ENCODE results near the gene LCN10. TPM values are rescaled to one million over a fixed set of nuclear protein-coding genes. Genes with fewer than 3 reads are reported as not detected.

LCN10 gene
- total RNA-seq, 2 experiments from 2014 or later, result 2.6 to 3.2 TPM

GRCh38 chr9:136698635-136699246, 44.0 kb downstream of the LCN10 start:
- POLR2A ChIA-PET, result interaction anchor here (2.7 to 7.6 kb wide), 2 partner anchors 11 to 29 kb away, joined by 10 to 44 read pairs; partner anchors contain the start of gene AGPAT2
- DNase-seq, result no peak
- no peak for ATAC-seq
- CTCF ChIA-PET, result interaction anchor here (1.3 kb wide), 1 partner anchor 29 kb away, joined by 3 read pairs; no protein-coding TSS in a partner anchor
- Mint-ChIP-seq H3K4me1 (ENCODE audit: low read depth) (peaks cover 26% of the 10 kb centered on the region), H3K36me3 (ENCODE audit: low read depth) (no peaks in the 10 kb centered on the region), H3K27ac (no peak overlapping the region), H3K9me3 (no peaks in the 10 kb centered on the region), H3K4me3 (no peak overlapping the region), H3K27me3 (peaks cover 16% of the 10 kb centered on the region)
- TF ChIP-seq CTCF (IDR thresholded peaks at IDR 0.05), result no peak
- intact Hi-C loops (cut with micrococcal nuclease), result no loop called here

GRCh38 chr9:136697821-136698526, 44.8 kb downstream of the LCN10 start:
- POLR2A ChIA-PET, result interaction anchor here (0.5 to 7.6 kb wide), 3 partner anchors 26 to 115 kb away, joined by 3 to 44 read pairs (median 3); no protein-coding TSS in a partner anchor
- CTCF ChIA-PET, result interaction anchor here (1.3 kb wide), 1 partner anchor 27 kb away, joined by 3 read pairs; no protein-coding TSS in a partner anchor
- no peaks in the 10 kb centered on the region for H3K36me3 Mint-ChIP-seq (ENCODE audit: low read depth)
- ATAC-seq (no peak), DNase-seq (no peak)
- no peak overlapping the region for H3K4me3 Mint-ChIP-seq
- H3K27me3 Mint-ChIP-seq, result peaks cover 14% of the 10 kb centered on the region
- intact Hi-C loops (cut with micrococcal nuclease), result no loop called here
- H3K4me1 Mint-ChIP-seq (ENCODE audit: low read depth), result peaks cover 24% of the 10 kb centered on the region
- no peak overlapping the region for H3K27ac Mint-ChIP-seq
- H3K9me3 Mint-ChIP-seq, result no peaks in the 10 kb centered on the region
- no peak for TF ChIP-seq CTCF (IDR thresholded peaks at IDR 0.05)

DNA sequence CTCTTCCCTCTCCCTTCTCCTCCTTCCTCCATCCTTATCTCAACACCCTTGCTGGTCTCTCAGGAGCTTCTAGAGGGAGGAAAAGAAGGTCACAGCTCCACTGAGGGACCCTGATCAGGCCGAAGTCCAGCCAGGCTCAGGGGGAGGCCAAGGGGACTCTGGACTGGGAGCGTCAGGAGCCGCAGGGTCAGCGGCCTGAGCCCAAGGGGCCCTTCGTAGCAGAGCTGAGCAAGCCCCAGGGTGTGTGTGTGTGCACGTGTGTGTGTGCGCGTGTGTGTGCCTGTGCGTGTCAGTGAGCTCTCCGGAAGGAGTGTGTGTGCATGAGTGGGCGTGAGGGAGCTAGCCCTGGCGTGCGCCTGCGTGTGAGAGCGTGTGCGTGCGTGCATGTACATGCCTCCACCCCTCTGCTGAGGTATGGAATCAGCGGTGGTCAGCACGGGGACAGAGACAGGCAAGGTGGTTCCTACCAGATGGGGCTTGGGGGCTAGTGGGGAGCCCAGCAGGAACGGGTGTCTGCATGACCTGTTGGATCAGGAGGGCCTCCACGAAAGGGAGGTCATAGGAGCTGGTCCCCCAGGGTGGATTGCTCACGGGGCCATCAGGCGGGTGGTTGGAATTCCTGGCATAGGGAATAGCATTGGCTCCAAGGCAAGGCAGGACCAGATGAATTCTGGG, 45.5 kb downstream of the LCN10 start:
- CTCF ChIA-PET, result interaction anchor here (1.3 kb wide), 1 partner anchor 26 kb away, joined by 3 read pairs; no protein-coding TSS in a partner anchor
- no peak for TF ChIP-seq CTCF (IDR thresholded peaks at IDR 0.05)
- POLR2A ChIA-PET, result interaction anchor here (1.6 to 7.6 kb wide), 2 partner anchors 26 to 31 kb away, joined by 3 to 44 read pairs; no protein-coding TSS in a partner anchor
- H3K9me3 Mint-ChIP-seq, result no peaks in the 10 kb centered on the region
- H3K27me3 Mint-ChIP-seq, result peaks cover 13% of the 10 kb centered on the region
- no peak for DNase-seq
- no peak overlapping the region for H3K4me3 Mint-ChIP-seq
- no peak for ATAC-seq
- intact Hi-C loops (cut with micrococcal nuclease), result no loop called here
- no peaks in the 10 kb centered on the region for H3K36me3 Mint-ChIP-seq (ENCODE audit: low read depth)
- H3K27ac Mint-ChIP-seq, result no peak overlapping the region
- peaks cover 23% of the 10 kb centered on the region for H3K4me1 Mint-ChIP-seq (ENCODE audit: low read depth)

DNA sequence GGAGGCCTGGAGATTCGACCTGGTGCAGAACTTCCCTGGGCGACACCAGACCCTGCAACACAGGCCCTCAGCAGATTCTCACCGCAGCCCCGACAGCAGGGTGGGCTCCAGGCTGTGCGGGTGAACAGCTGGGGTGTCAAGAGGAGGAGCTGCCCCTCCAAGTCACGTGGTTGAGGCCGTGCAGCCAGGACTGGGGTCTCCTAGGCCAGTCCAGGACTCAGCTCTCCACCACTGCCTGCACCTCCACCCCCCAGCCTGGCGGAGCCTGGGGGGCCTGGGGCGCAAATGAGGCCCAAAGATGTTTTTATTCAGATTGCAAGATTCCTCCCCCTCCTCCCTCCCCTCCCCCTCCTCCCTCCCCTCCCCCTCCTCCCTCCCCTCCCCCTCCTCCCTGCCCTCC, 46.2 kb downstream of the LCN10 start:
- H3K9me3 Mint-ChIP-seq, result no peaks in the 10 kb centered on the region

More for the DNA sequence above, 46.2 kb downstream of the LCN10 start:
- ATAC-seq (no peak), DNase-seq (no peak)
- CTCF ChIA-PET, result interaction anchor here (1.3 kb wide), 1 partner anchor 10 kb away, joined by 3 read pairs; no protein-coding TSS in a partner anchor
- no peak for TF ChIP-seq CTCF (IDR thresholded peaks at IDR 0.05)
- peaks cover 16% of the 10 kb centered on the region for H3K4me1 Mint-ChIP-seq (ENCODE audit: low read depth)
- H3K4me3 Mint-ChIP-seq, result no peak overlapping the region
- H3K27ac Mint-ChIP-seq, result no peak overlapping the region
- intact Hi-C loops (cut with micrococcal nuclease), result no loop called here
- H3K27me3 Mint-ChIP-seq, result peaks cover 11% of the 10 kb centered on the region
- POLR2A ChIA-PET, result interaction anchor here (7.6 kb wide), 1 partner anchor 31 kb away, joined by 44 read pairs; no protein-coding TSS in a partner anchor
- H3K36me3 Mint-ChIP-seq (ENCODE audit: low read depth), result no peaks in the 10 kb centered on the region

All from activated CD8-positive, alpha-beta T cell treated with anti-CD3 and anti-CD28 coated beads for 36 hours (primary cell).